Gastrocnemius medialis (tissue), 4 donors: ENCODE measurements around the gene ZCCHC17. TPM values are rescaled to one million over a fixed set of nuclear protein-coding genes. Genes with fewer than 3 reads are reported as not detected.
"Not testable (repeated sequence)": the region's sequence is repeated elsewhere in the genome, so short reads cannot be mapped to it uniquely, and the experiment has no call there.

Experiments
- ATAC-seq, 2 donors: fragments of 150-250 bp; one replicate each; pipeline ENCODE4 v1.9.1; 2016
- DNase-seq, 2 donors: peaks; one replicate each; pipeline ENCODE4 v3.0.0-alpha.2; 2019
- H3K27ac ChIP-seq, 4 donors: fragments of 200-600 bp; sonication (generic); 1 replicate in 1 of 4; 2 replicates in 3 of 4; pipeline ENCODE4 v1.5.1; 2016 to 2018; ENCODE audit warnings: mild to moderate bottlenecking in 2 of 4, moderate library complexity in 1 of 4
- H3K27me3 ChIP-seq, 3 donors: fragments of 200-600 bp; sonication (generic) in 2 of 3; 1 replicate in 1 of 3; 2 replicates in 2 of 3; pipeline versions ENCODE4 v1.5.1 to v1.6.0; 2016 to 2019; ENCODE audit warnings: mild to moderate bottlenecking in 1 of 3, moderate library complexity in 1 of 3
- H3K36me3 ChIP-seq, 2 donors: fragments of 200-600 bp; sonication (generic) in 1 of 2; one replicate each; pipeline ENCODE4 v1.5.1; 2017 to 2018
- H3K4me1 ChIP-seq, 2 donors: fragments of 200-600 bp; sonication (generic) in 1 of 2; one replicate each; pipeline ENCODE4 v1.5.1; 2016 to 2017; ENCODE audit warnings: mild to moderate bottlenecking in 2 of 2
- H3K4me3 ChIP-seq, 4 donors: fragments of 200-600 bp; sonication (generic) in 3 of 4; 1 replicate in 1 of 4; 2 replicates in 3 of 4; pipeline ENCODE4 v1.5.1; 2016 to 2019; ENCODE audit warnings: mild to moderate bottlenecking in 2 of 4
- H3K9me3 ChIP-seq, 3 donors: fragments of 200-600 bp; sonication (generic) in 2 of 3; 1 replicate in 1 of 3; 2 replicates in 2 of 3; pipeline ENCODE4 v1.5.1; 2016 to 2019
- POLR2A ChIP-seq, 2 donors: fragments of 450-650 bp; IDR thresholded peaks; one replicate each; pipeline ENCODE4 v1.6.1; 2017; ENCODE audit warnings: antibody characterized with exemption in 2 of 2, mild to moderate bottlenecking in 2 of 2, moderate library complexity in 2 of 2
- in situ Hi-C, 4 donors: fragments of 200-750 bp; cut with MboI; loops; one replicate each; pipeline versions ENCODE4 v1.15.0 to v1.8.0; 2017; ENCODE audit warnings: low sequenced_read_pairs in 4 of 4
- intact Hi-C: fragments of 100-400 bp; cut with DNase I; formaldehyde crosslinking; loops from one replicate; pipeline ENCODE4 v1.15.1; 2023; ENCODE audit warnings: low total_unique reads
- total RNA-seq, 4 donors: library from RNA; depleted of rRNA; stranded (reverse); fragments of >200 nt; gene quantifications; one replicate each; pipeline versions ENCODE4 v1.1.0 to v1.2.3, GENCODE V29; 2016
- TF ChIP-seq, protein P1 (sequence below), 5 experiments: fragments of 450-650 bp in 3 of 5; fragments of 200-600 bp in 2 of 5; sonication (generic) in 2 of 5; IDR thresholded peaks in 4 of 5; conservative IDR thresholded peaks in 1 of 5; 1 replicate in 4 of 5; 2 replicates in 1 of 5; pipeline ENCODE4 v1.5.1; 2016 to 2019; ENCODE audit warnings: antibody characterized with exemption in 5 of 5, mild to moderate bottlenecking in 3 of 5, moderate library complexity in 3 of 5

Gene ZCCHC17
- total RNA-seq, 4 donors from 2014 or later: 14.0 to 26.8 (median 17.5) TPM

- Histone ChIP-seq H3K27me3 (no peaks in the 10 kb centered on the region), H3K36me3 (peaks cover 0 to 53% of the 10 kb centered on the region in 2 donors), H3K4me3 (no peak overlapping the region), H3K9me3 (no peaks in the 10 kb centered on the region), H3K4me1 (peaks cover 25 to 35% of the 10 kb centered on the region in 2 donors), H3K27ac (peak overlapping the region; percentile 54 to 70 (median 57))
- ATAC-seq (peak; percentile 71 to 81), DNase-seq (peak; percentile 22 to 60)
- no peak for TF ChIP-seq POLR2A (IDR thresholded peaks at IDR 0.05)
- TF ChIP-seq, protein P1, sequence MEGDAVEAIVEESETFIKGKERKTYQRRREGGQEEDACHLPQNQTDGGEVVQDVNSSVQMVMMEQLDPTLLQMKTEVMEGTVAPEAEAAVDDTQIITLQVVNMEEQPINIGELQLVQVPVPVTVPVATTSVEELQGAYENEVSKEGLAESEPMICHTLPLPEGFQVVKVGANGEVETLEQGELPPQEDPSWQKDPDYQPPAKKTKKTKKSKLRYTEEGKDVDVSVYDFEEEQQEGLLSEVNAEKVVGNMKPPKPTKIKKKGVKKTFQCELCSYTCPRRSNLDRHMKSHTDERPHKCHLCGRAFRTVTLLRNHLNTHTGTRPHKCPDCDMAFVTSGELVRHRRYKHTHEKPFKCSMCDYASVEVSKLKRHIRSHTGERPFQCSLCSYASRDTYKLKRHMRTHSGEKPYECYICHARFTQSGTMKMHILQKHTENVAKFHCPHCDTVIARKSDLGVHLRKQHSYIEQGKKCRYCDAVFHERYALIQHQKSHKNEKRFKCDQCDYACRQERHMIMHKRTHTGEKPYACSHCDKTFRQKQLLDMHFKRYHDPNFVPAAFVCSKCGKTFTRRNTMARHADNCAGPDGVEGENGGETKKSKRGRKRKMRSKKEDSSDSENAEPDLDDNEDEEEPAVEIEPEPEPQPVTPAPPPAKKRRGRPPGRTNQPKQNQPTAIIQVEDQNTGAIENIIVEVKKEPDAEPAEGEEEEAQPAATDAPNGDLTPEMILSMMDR (IDR thresholded peaks at IDR 0.05 in 4 of 5, conservative IDR thresholded peaks at IDR 0.05 in 1 of 5): no peak
- in situ Hi-C loops: no loop called here
- intact Hi-C loops: no loop called here
Observed at GRCh38 chr1:31264790-31265386, 31.9 kb upstream of the ZCCHC17 start.

- Histone ChIP-seq H3K27ac (peak overlapping the region in 2 of 4 donors; percentile 54 to 58), H3K9me3 (no peaks in the 10 kb centered on the region), H3K4me1 (peaks cover 25 to 26% of the 10 kb centered on the region in 2 donors), H3K36me3 (peaks cover 0 to 52% of the 10 kb centered on the region in 2 donors), H3K4me3 (no peak overlapping the region), H3K27me3 (no peaks in the 10 kb centered on the region)
- no peak for ATAC-seq
- in situ Hi-C loops (no loop called here), intact Hi-C loops (no loop called here)
- no peak for DNase-seq
- no peak for TF ChIP-seq POLR2A (IDR thresholded peaks at IDR 0.05)
- TF ChIP-seq, protein P1 (IDR thresholded peaks at IDR 0.05 in 4 of 5, conservative IDR thresholded peaks at IDR 0.05 in 1 of 5): no peak
Observed at GRCh38 chr1:31266547-31266946, 30.3 kb upstream of the ZCCHC17 start.

DNA sequence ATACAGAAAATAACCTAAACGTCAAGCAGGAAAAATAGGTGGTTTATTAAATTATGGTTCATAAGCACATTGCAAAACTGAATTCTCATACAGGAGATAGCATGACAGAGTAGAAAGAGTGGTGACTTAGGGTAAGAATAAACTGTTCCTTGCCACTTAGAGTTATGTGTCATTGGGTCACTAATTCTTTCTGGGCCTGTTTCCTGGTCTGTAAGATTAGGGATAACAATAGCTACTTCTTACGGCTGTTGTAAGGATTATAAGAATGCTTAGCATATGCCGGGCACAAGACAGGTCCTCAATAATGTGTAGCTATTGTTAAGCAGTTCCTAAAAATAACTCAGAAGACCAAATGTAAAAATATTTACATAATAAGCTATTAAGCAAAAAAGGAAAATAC, 24.5 kb upstream of the ZCCHC17 start:
- no peaks in the 10 kb centered on the region for H3K27me3 ChIP-seq
- H3K9me3 ChIP-seq: no peaks in the 10 kb centered on the region
- in situ Hi-C loops: no loop called here
- TF ChIP-seq, protein P1 (IDR thresholded peaks at IDR 0.05 in 4 of 5, conservative IDR thresholded peaks at IDR 0.05 in 1 of 5): no peak
- no peak for TF ChIP-seq POLR2A (IDR thresholded peaks at IDR 0.05)
- H3K36me3 ChIP-seq: peaks cover 0 to 51% of the 10 kb centered on the region in 2 donors
- no peak for DNase-seq
- intact Hi-C loops: no loop called here
- H3K27ac ChIP-seq: no peak overlapping the region
- no peak overlapping the region for H3K4me3 ChIP-seq
- H3K4me1 ChIP-seq: peaks cover 0 to 10% of the 10 kb centered on the region in 2 donors
- peak in 1 of 2 donors; percentile 52 for ATAC-seq

GRCh38 chr1:31273619-31274018, 23.2 kb upstream of the ZCCHC17 start:
- in situ Hi-C loops: no loop called here
- ATAC-seq: no peak
- H3K9me3 ChIP-seq: no peaks in the 10 kb centered on the region

DNA sequence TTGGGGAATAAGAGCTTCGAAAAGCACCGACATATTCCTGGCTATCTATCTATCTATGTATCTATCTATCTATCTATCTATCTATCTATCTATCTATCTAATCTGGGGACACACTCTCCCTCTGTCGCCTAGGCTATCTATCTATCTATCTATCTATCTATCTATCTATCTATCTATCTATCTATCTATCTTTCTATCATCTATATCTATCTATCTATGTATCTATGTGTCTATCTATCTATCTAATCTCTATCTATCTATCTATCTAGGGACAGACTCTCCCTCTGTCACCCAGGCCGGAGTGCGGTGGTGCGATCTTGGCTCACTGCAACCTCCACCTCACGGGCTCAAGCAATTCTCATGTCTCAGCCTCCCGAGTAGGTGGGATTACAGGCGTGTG, 14.4 kb upstream of the ZCCHC17 start:
- H3K4me1 ChIP-seq, intact Hi-C loops, ATAC-seq, H3K4me3 ChIP-seq, DNase-seq, H3K9me3 ChIP-seq, H3K27me3 ChIP-seq, in situ Hi-C loops, H3K27ac ChIP-seq: not testable (repeated sequence)
- H3K36me3 ChIP-seq: peaks cover 0 to 76% of the 10 kb centered on the region in 2 donors

More at GRCh38 chr1:31273619-31274018, 23.2 kb upstream of the ZCCHC17 start:
- DNase-seq: no peak
- intact Hi-C loops: no loop called here
- H3K27me3 ChIP-seq: no peaks in the 10 kb centered on the region
- TF ChIP-seq, protein P1 (IDR thresholded peaks at IDR 0.05 in 4 of 5, conservative IDR thresholded peaks at IDR 0.05 in 1 of 5): no peak
- TF ChIP-seq POLR2A (IDR thresholded peaks at IDR 0.05): no peak
- H3K27ac ChIP-seq: no peak overlapping the region
- peaks cover 0 to 51% of the 10 kb centered on the region in 2 donors for H3K36me3 ChIP-seq
- H3K4me3 ChIP-seq: no peak overlapping the region
- peaks cover 0 to 10% of the 10 kb centered on the region in 2 donors for H3K4me1 ChIP-seq

DNA sequence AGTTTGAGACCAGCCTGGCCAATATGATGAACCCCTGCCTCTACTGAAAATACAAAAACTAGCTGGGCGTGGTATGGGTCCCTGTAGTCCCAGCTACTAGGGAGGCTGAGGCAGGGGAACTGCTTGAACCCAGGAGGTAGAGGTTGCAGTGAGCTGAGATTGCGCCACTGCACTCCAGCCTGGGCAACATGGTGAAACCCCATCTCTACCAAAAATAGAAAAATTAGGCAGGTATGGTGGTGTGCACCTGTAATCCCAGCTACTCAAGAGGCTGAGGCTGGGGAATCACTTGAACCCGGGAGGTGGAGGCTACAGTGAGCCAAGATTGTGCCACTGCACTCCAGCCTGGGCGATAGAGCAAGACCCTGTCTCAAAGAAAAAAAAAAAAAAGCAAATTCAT, 9.0 kb upstream of the ZCCHC17 start:
- H3K9me3 ChIP-seq, DNase-seq, intact Hi-C loops, H3K27me3 ChIP-seq, H3K27ac ChIP-seq, H3K4me3 ChIP-seq, H3K4me1 ChIP-seq, in situ Hi-C loops, ATAC-seq: not testable (repeated sequence)
- H3K36me3 ChIP-seq: peaks cover 0 to 81% of the 10 kb centered on the region in 2 donors
